ENCODE data around the gene NOPCHAP1.

DNA sequence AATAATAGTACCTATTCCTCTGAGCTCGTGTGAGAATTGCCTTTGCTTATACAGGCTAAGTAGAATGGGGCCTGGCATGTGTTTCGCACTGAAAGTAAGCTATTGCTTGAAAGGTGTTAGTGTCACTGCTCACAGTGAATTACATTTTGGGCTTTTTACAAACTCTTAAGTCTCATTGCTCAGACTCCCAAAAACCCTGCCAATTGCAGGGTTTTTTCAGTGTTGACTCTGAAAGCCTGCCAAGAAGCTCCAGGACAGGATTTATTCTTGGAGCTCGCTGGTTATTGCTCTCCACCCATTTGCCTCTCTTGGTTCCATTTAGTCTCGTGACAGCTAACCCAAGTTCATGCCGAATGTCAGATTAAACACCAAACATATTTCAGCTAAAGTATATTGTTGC is 39.8 kb downstream of the NOPCHAP1 start:
- TF ChIP-seq YY1 (IDR thresholded peaks at IDR 0.05; ENCODE audit: insufficient read depth, insufficient read length) (no peak), SUZ12 (IDR thresholded peaks at IDR 0.05; ENCODE audit: extremely low read depth, insufficient read depth, insufficient read length) (no peak)

Data from NT2/D1 (cell line).